ENCODE results near the gene RELN. TPM values are rescaled to one million over a fixed set of nuclear protein-coding genes. Genes with fewer than 3 reads are reported as not detected.

Gene RELN
- total RNA-seq, 1 donor from 2014 or later = 7.3 TPM

DNA sequence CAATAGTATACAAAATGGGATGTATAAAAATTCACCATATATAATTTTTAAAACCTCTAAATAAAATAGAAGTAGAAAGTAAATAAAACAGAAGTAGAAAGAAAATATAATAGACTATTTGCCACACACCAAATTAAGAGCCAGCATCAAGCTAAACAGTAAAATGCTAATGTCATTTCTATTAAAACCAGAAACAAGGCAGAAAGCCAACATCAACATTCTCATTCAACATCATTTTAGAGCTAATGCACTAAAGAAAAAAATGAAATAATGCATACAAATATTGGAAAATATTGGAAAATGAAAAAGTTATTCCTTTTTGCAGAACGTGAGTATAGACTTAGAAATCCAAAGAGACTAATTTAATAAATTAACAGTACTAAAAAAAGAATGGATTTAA lies 23.4 kb upstream of the RELN start:
- no peaks in the 10 kb centered on the region for H3K9me3 Mint-ChIP-seq
- no peak overlapping the region for H3K27ac Mint-ChIP-seq
- TF ChIP-seq, protein P1, sequence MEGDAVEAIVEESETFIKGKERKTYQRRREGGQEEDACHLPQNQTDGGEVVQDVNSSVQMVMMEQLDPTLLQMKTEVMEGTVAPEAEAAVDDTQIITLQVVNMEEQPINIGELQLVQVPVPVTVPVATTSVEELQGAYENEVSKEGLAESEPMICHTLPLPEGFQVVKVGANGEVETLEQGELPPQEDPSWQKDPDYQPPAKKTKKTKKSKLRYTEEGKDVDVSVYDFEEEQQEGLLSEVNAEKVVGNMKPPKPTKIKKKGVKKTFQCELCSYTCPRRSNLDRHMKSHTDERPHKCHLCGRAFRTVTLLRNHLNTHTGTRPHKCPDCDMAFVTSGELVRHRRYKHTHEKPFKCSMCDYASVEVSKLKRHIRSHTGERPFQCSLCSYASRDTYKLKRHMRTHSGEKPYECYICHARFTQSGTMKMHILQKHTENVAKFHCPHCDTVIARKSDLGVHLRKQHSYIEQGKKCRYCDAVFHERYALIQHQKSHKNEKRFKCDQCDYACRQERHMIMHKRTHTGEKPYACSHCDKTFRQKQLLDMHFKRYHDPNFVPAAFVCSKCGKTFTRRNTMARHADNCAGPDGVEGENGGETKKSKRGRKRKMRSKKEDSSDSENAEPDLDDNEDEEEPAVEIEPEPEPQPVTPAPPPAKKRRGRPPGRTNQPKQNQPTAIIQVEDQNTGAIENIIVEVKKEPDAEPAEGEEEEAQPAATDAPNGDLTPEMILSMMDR (IDR thresholded peaks at IDR 0.05; ENCODE audit: unreplicated experiment) = no peak
- no peaks in the 10 kb centered on the region for H3K36me3 Mint-ChIP-seq
- DNase-seq (ENCODE audit: low spot score in 2 of 2, unreplicated experiment in 2 of 2) = no peak
- peaks cover 3% of the 10 kb centered on the region for H3K4me1 Mint-ChIP-seq
- H3K27me3 Mint-ChIP-seq (ENCODE audit: low read depth) = peaks cover 6% of the 10 kb centered on the region
- no peak overlapping the region for H3K4me3 Mint-ChIP-seq

DNA sequence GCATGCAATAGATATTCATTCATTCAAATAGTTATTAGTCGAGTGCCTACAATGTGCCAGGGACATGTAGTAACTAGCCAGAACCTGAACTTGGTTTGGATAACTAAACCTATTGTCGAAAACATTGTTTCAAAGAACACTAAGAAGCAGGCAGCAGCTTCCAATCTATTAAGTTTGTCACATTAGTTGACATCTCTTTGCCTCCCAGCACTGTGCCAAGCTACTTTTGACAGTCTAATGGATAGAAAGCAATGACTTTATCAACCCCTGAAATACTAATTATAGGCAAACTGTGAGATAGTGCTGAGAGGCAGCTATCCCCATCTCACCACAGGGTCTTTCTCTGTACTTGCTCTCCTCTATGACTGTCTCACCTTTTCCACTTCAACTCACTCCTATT lies 22.4 kb upstream of the RELN start:
- Mint-ChIP-seq H3K4me1 (peaks cover 3% of the 10 kb centered on the region), H3K4me3 (no peak overlapping the region), H3K36me3 (no peaks in the 10 kb centered on the region), H3K27ac (no peak overlapping the region), H3K27me3 (ENCODE audit: low read depth) (peaks cover 6% of the 10 kb centered on the region), H3K9me3 (no peaks in the 10 kb centered on the region)
- TF ChIP-seq, protein P1 (IDR thresholded peaks at IDR 0.05; ENCODE audit: unreplicated experiment) = no peak
- no peak for DNase-seq (ENCODE audit: low spot score in 2 of 2, unreplicated experiment in 2 of 2)

DNA sequence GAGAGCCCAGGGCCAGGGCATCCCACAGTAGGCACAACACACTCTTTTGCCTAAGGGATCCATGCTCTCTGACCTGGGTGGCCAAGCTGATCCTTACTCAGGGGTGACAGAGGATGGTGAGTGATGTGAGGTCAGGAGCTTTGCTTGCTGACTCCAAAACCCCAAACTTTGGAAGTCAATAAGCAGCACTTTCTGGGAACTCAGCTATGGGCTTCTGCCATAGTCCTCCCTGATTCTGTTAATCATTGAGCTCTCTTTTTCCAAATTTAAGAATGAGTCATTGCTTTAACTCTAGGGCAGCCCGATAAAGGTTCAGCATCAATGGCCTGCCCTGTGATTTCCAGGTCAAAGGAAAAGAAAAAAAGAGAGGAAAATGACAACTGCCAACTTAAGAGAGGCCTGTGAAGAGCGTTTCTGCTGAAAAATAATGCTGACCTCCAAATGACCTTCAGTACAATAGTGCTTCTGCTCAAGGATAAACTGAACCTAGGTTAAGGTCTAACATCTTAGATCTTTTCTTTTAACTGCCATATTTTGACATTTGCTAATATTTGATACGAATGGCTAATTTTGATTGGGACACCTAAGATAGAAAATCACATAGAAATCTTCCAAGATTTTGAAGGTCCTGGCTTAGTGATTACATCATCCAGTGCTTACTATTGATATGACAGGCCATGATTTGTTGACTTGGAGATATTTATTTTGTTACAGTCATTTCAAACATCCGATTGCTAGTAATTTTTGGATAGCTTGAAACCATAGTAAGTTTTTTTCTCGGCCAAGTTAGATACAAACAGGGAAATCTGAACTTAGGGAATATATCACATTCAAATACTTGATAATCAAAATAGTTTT lies 20.8 kb upstream of the RELN start:
- DNase-seq (ENCODE audit: low spot score in 2 of 2, unreplicated experiment in 2 of 2) = no peak
- no peaks in the 10 kb centered on the region for H3K36me3 Mint-ChIP-seq
- peaks cover 2% of the 10 kb centered on the region for H3K27me3 Mint-ChIP-seq (ENCODE audit: low read depth)
- no peak overlapping the region for H3K4me3 Mint-ChIP-seq
- TF ChIP-seq, protein P1 (IDR thresholded peaks at IDR 0.05; ENCODE audit: unreplicated experiment) = no peak
- H3K27ac Mint-ChIP-seq = no peak overlapping the region
- H3K4me1 Mint-ChIP-seq = peaks cover 3% of the 10 kb centered on the region
- no peaks in the 10 kb centered on the region for H3K9me3 Mint-ChIP-seq

DNA sequence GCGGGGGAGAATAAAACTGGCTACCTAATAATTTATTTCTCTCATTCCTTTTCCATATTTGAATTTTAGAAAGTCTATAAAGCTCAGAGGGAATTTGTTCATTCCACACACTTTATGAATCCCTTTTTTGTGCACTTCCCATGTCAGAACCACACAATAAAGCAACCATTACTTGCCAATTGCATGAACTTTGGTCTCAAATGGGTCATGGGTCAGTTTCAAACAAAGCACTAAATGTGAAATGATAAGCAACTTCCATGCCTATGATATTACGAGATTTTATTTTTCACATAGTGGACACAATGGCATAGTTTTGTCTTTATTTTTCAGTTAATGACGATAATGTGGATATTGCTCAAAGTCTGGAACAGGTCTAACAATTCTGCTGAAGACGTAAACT lies 18.6 kb upstream of the RELN start:
- Mint-ChIP-seq H3K9me3 (no peaks in the 10 kb centered on the region), H3K27me3 (ENCODE audit: low read depth) (peaks cover 2% of the 10 kb centered on the region), H3K36me3 (no peaks in the 10 kb centered on the region), H3K4me3 (no peak overlapping the region), H3K4me1 (peaks cover 3% of the 10 kb centered on the region), H3K27ac (no peak overlapping the region)
- TF ChIP-seq, protein P1 (IDR thresholded peaks at IDR 0.05; ENCODE audit: unreplicated experiment) = no peak
- DNase-seq (ENCODE audit: low spot score in 2 of 2, unreplicated experiment in 2 of 2) = no peak

DNA sequence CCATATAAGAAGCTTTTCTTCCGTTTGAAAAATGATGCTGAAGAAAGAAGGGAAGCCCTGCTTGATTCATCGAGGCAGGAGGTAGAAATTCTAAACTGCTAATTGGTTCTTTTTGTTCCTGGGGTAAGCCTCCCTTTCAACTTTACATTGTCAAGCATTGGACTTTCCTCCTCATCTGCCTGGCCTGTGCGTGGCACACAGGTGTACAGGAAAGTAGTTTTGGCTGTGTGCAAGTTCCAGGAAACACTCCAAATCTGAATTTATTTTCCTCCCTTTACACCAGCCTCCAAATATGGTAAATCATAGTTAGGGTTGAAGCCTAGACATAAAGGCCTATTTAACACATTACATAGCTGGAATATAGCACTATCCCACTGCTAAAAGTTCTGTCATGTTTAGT lies 18.2 kb upstream of the RELN start:
- TF ChIP-seq, protein P1 (IDR thresholded peaks at IDR 0.05; ENCODE audit: unreplicated experiment) = no peak
- Mint-ChIP-seq H3K9me3 (no peaks in the 10 kb centered on the region), H3K27ac (no peak overlapping the region), H3K4me1 (peaks cover 3% of the 10 kb centered on the region), H3K4me3 (no peak overlapping the region), H3K27me3 (ENCODE audit: low read depth) (peaks cover 6% of the 10 kb centered on the region), H3K36me3 (no peaks in the 10 kb centered on the region)
- no peak for DNase-seq (ENCODE audit: low spot score in 2 of 2, unreplicated experiment in 2 of 2)

Measured in mesothelial cell of epicardium (in vitro differentiated cells).